ENCODE measurements around the gene TBC1D8B. TPM values are rescaled to one million over a fixed set of nuclear protein-coding genes. Genes with fewer than 3 reads are reported as not detected.
A peak's percentile ranks its signal among the peaks of the same experiment; 100 is the strongest.

TBC1D8B gene
- total and polyA plus RNA-seq, 9 of the 15 experiments (the other 6 are each of a cell fraction or from before 2014, with no cell fraction given) = 0.04 to 0.36 (median 0.10) TPM; not detected in 1

DNA sequence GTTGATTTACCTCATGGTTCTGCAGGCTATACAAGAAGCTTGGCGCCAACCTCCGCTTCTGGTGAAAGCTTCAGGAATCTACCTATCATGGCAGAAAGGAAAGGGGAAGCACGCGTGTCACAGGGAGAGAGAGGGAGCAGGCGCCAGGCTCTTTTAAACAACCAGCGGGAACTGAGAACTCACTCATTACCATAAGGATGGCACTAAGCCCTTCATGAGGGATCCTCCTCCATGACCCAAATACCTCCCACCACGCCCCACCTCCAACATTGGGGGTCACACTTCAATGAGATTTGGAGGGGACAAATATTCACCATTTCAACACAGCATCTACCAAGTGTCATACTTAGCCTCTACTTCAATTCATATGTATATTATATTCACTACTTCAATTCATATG is 18.8 kb upstream of the TBC1D8B start (continued):
- TF ChIP-seq, protein P1, sequence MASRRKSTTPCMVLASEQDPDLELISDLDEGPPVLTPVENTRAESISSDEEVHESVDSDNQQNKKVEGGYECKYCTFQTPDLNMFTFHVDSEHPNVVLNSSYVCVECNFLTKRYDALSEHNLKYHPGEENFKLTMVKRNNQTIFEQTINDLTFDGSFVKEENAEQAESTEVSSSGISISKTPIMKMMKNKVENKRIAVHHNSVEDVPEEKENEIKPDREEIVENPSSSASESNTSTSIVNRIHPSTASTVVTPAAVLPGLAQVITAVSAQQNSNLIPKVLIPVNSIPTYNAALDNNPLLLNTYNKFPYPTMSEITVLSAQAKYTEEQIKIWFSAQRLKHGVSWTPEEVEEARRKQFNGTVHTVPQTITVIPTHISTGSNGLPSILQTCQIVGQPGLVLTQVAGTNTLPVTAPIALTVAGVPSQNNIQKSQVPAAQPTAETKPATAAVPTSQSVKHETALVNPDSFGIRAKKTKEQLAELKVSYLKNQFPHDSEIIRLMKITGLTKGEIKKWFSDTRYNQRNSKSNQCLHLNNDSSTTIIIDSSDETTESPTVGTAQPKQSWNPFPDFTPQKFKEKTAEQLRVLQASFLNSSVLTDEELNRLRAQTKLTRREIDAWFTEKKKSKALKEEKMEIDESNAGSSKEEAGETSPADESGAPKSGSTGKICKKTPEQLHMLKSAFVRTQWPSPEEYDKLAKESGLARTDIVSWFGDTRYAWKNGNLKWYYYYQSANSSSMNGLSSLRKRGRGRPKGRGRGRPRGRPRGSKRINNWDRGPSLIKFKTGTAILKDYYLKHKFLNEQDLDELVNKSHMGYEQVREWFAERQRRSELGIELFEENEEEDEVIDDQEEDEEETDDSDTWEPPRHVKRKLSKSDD (conservative IDR thresholded peaks at IDR 0.05; ENCODE audit: low read length) = no peak

DNA sequence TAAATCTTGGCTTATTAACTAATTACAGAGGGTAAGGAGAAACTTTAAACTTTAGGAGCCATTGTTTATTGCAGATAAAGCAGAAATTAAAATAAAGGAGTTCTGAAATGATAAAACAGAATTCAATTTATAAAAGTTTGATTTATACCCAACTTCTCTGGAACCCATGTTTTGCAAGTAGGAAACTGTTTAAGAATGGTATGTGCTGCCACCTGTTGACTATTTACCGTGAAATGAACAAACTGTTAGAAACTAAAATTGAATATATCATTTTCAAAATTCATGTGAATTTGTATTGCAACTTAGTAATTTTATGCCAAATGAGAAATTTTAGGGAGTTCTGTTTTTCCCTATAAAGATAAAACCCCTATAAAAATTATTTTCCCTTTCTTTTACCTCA is 11.0 kb upstream of the TBC1D8B start:
- Histone ChIP-seq H3K9me3 (replicated peaks; ENCODE audit: control insufficient read depth, insufficient read depth, low read depth, low read length) (no peaks in the 10 kb centered on the region), H3K4me1 (replicated peaks in 1 of 2; ENCODE audit: control insufficient read depth in 2 of 2, insufficient read depth in 2 of 2, low read length in 2 of 2) (no peaks in the 10 kb centered on the region), H3K79me2 (ENCODE audit: control insufficient read depth, insufficient read depth, low read length) (no peaks in the 10 kb centered on the region), H3K9me1 (ENCODE audit: control insufficient read depth, insufficient read depth, low read length) (no peaks in the 10 kb centered on the region), H3K9ac (ENCODE audit: insufficient read depth in 1 of 2, low read depth in 2 of 2, low read length in 2 of 2) (no peak overlapping the region), H3K4me3 (no peak overlapping the region), H3K27ac (ENCODE audit: extremely low read depth, low read depth, low read length) (no peak overlapping the region), H3K4me2 (ENCODE audit: insufficient read depth, low read length) (no peak overlapping the region), H2AFZ (ENCODE audit: low read depth, low read length) (no peak overlapping the region), H4K20me1 (replicated peaks; ENCODE audit: control insufficient read depth, insufficient read depth, low read length) (no peaks in the 10 kb centered on the region), H3K36me3 (ENCODE audit: control insufficient read depth, insufficient read depth, low read length) (no peaks in the 10 kb centered on the region), H3K27me3 (ENCODE audit: control insufficient read depth in 2 of 2, insufficient read depth in 2 of 2, low read length in 2 of 2) (no peaks in the 10 kb centered on the region)
- intact Hi-C loops (cut with micrococcal nuclease) (loop anchor here (2.0 kb wide), 1 partner anchor 311 kb away; no protein-coding TSS in a partner anchor), in situ Hi-C loops (cut with MboI) (no loop called here)
- CTCF ChIA-PET (ENCODE audit: low intra/inter-chr PET ratio) = interaction anchor here (2.3 kb wide), 1 partner anchor 310 kb away, joined by 6 read pairs; no protein-coding TSS in a partner anchor
- ATAC-seq (no peak), DNase-seq (ENCODE audit: extremely low read depth in 1 of 4, low spot score in 3 of 4) (no peak), FAIRE-seq (no peak)
- no TSS peak for BruUV-seq (replicated peaks)
- 0% methylated on average over 1 of the region's 1 CpG for WGBS (ENCODE audit: insufficient coverage, low coverage, missing lambda C conversion rate)
- POLR2A ChIA-PET = no interaction called here
- TF ChIP-seq ZNF184 (CRISPR knock-in tag; IDR thresholded peaks at IDR 0.05) = no peak
- no peak for TF ChIP-seq PTTG1 (tag; IDR thresholded peaks at IDR 0.05; ENCODE audit: low read depth)
- TF ChIP-seq RAD21 (CRISPR knock-in tag; conservative IDR thresholded peaks at IDR 0.05 in 1 of 2, IDR thresholded peaks at IDR 0.05 in 1 of 2) = peak in 1 of 2 experiments; percentile 30; a peak in 2 of 4 replicates
- TF ChIP-seq, protein P2, sequence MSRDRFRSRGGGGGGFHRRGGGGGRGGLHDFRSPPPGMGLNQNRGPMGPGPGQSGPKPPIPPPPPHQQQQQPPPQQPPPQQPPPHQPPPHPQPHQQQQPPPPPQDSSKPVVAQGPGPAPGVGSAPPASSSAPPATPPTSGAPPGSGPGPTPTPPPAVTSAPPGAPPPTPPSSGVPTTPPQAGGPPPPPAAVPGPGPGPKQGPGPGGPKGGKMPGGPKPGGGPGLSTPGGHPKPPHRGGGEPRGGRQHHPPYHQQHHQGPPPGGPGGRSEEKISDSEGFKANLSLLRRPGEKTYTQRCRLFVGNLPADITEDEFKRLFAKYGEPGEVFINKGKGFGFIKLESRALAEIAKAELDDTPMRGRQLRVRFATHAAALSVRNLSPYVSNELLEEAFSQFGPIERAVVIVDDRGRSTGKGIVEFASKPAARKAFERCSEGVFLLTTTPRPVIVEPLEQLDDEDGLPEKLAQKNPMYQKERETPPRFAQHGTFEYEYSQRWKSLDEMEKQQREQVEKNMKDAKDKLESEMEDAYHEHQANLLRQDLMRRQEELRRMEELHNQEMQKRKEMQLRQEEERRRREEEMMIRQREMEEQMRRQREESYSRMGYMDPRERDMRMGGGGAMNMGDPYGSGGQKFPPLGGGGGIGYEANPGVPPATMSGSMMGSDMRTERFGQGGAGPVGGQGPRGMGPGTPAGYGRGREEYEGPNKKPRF (IDR thresholded peaks at IDR 0.05; ENCODE audit: low read depth, low read length) = no peak
- TF ChIP-seq, protein P3, sequence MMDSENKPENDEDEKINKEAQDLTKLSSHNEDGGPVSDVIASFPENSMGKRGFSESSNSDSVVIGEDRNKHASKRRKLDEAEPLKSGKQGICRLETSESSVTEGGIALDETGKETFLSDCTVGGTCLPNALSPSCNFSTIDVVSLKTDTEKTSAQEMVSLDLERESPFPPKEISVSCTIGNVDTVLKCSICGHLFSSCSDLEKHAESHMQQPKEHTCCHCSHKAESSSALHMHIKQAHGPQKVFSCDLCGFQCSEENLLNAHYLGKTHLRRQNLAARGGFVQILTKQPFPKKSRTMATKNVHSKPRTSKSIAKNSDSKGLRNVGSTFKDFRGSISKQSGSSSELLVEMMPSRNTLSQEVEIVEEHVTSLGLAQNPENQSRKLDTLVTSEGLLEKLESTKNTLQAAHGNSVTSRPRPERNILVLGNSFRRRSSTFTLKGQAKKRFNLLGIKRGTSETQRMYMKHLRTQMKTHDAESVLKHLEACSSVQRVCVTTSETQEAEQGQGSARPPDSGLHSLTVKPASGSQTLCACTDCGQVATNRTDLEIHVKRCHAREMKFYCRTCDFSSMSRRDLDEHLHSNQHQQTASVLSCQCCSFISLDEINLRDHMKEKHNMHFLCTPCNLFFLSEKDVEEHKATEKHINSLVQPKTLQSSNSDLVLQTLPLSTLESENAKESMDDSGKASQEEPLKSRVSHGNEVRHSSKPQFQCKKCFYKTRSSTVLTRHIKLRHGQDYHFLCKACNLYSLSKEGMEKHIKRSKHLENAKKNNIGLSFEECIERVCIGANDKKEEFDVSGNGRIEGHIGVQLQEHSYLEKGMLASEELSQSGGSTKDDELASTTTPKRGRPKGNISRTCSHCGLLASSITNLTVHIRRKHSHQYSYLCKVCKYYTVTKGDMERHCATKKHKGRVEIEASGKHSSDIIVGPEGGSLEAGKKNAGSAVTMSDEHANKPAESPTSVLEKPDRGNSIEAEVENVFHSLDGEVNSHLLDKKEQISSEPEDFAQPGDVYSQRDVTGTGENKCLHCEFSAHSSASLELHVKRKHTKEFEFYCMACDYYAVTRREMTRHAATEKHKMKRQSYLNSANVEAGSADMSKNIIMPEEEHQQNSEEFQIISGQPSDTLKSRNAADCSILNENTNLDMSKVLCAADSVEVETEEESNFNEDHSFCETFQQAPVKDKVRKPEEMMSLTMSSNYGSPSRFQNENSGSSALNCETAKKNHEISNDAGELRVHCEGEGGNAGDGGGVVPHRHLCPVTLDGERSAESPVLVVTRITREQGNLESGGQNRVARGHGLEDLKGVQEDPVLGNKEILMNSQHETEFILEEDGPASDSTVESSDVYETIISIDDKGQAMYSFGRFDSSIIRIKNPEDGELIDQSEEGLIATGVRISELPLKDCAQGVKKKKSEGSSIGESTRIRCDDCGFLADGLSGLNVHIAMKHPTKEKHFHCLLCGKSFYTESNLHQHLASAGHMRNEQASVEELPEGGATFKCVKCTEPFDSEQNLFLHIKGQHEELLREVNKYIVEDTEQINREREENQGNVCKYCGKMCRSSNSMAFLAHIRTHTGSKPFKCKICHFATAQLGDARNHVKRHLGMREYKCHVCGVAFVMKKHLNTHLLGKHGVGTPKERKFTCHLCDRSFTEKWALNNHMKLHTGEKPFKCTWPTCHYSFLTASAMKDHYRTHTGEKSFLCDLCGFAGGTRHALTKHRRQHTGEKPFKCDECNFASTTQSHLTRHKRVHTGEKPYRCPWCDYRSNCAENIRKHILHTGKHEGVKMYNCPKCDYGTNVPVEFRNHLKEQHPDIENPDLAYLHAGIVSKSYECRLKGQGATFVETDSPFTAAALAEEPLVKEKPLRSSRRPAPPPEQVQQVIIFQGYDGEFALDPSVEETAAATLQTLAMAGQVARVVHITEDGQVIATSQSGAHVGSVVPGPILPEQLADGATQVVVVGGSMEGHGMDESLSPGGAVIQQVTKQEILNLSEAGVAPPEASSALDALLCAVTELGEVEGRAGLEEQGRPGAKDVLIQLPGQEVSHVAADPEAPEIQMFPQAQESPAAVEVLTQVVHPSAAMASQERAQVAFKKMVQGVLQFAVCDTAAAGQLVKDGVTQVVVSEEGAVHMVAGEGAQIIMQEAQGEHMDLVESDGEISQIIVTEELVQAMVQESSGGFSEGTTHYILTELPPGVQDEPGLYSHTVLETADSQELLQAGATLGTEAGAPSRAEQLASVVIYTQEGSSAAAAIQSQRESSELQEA (IDR thresholded peaks at IDR 0.05; ENCODE audit: low read depth) = no peak
- TF ChIP-seq ZNF586 (CRISPR knock-in tag; conservative IDR thresholded peaks at IDR 0.05) = no peak
